ENCODE results near the gene GRIK4. TPM values are rescaled to one million over a fixed set of nuclear protein-coding genes. Genes with fewer than 3 reads are reported as not detected.
"Not testable (repeated sequence)": the region's sequence is repeated elsewhere in the genome, so short reads cannot be mapped to it uniquely, and the experiment has no call there.

GRIK4 gene
- total RNA-seq, 2 experiments from 2014 or later: not detected

DNA sequence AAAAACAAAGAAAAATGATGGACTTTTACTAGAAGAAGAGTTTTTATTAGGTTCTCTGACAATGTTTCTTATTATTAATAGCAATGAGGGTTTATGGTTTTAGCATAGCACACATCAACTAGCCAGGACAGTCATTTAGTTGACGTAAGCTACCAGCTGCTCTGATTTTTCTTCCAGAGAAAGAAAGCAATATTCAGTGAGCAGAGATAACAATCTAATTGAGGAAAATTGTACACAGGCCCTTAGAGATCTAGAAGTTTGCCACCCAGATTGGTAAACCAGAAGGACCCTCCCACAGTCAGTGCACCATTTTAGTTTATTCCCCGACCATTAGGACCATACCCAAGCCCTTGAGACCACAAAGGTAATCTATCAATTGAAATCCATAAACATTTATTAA is 483.6 kb downstream of the GRIK4 start:
- no peak overlapping the region for H3K4me3 Mint-ChIP-seq
- ATAC-seq: no peak
- no peaks in the 10 kb centered on the region for H3K9me3 Mint-ChIP-seq (ENCODE audit: insufficient read depth)
- ChIA-PET CTCF (no interaction called here), POLR2A (no interaction called here)
- peaks cover 5% of the 10 kb centered on the region for H3K4me1 Mint-ChIP-seq (ENCODE audit: low read depth)
- H3K27ac Mint-ChIP-seq: no peak overlapping the region
- no peak for DNase-seq
- no peaks in the 10 kb centered on the region for H3K36me3 Mint-ChIP-seq (ENCODE audit: low read depth)
- H3K27me3 Mint-ChIP-seq (ENCODE audit: low read depth): peaks cover 10% of the 10 kb centered on the region

DNA sequence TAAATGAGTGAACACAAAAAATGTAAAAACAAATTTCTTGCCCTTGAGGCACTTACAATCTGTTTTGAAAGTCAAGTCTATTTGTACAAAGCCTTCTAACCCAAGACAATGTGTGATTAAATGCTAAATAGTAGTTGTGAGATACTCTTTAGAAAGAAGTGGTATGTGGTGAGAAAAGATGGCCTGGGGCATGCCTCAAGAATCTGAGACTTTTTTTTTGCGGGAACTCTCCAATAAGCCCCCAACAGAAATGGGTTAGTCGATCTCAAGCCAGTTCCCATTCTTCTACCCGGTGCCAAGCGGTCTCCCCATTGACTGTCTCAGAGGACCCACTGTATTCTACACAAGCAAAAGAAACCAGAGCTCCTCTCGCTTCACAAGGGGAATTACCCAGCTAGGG is 485.4 kb downstream of the GRIK4 start:
- no peak for ATAC-seq
- POLR2A ChIA-PET: no interaction called here
- H3K27ac Mint-ChIP-seq: no peak overlapping the region
- H3K36me3 Mint-ChIP-seq (ENCODE audit: low read depth): no peaks in the 10 kb centered on the region
- DNase-seq: no peak
- peaks cover 5% of the 10 kb centered on the region for H3K4me1 Mint-ChIP-seq (ENCODE audit: low read depth)
- CTCF ChIA-PET: interaction anchor here (0.9 kb wide), 1 partner anchor 198 kb away, joined by 3 read pairs; no protein-coding TSS in a partner anchor
- H3K9me3 Mint-ChIP-seq (ENCODE audit: insufficient read depth): no peaks in the 10 kb centered on the region
- H3K4me3 Mint-ChIP-seq: no peak overlapping the region
- H3K27me3 Mint-ChIP-seq (ENCODE audit: low read depth): peaks cover 15% of the 10 kb centered on the region

DNA sequence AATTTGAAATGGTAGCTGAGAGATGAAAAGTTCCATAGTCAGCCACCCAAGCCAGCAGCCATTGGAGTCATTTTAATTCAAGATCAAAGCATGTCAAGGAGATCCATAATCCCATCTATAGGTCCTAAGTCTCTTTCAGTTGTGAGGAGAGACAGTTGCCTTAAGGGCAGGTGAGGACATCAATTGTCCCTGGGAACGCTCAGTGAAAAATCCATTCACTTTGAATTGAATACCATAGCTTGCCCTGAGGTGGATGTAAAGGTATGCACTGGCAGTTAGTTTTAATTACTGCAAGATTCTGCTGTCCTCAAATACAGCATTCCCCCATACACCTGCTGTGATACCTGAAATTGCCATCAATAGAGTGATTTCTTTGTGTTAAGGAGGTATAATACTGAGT is 487.0 kb downstream of the GRIK4 start:
- Mint-ChIP-seq H3K4me1 (ENCODE audit: low read depth) (peaks cover 5% of the 10 kb centered on the region), H3K4me3 (no peak overlapping the region), H3K9me3 (ENCODE audit: insufficient read depth) (no peaks in the 10 kb centered on the region), H3K27ac (no peak overlapping the region), H3K36me3 (ENCODE audit: low read depth) (no peaks in the 10 kb centered on the region), H3K27me3 (ENCODE audit: low read depth) (peaks cover 17% of the 10 kb centered on the region)
- DNase-seq (no peak), ATAC-seq (no peak)
- ChIA-PET CTCF (interaction anchor here (0.9 to 1.7 kb wide), 2 partner anchors 8 to 13 kb away, joined by 3 to 4 read pairs; no protein-coding TSS in a partner anchor), POLR2A (no interaction called here)

DNA sequence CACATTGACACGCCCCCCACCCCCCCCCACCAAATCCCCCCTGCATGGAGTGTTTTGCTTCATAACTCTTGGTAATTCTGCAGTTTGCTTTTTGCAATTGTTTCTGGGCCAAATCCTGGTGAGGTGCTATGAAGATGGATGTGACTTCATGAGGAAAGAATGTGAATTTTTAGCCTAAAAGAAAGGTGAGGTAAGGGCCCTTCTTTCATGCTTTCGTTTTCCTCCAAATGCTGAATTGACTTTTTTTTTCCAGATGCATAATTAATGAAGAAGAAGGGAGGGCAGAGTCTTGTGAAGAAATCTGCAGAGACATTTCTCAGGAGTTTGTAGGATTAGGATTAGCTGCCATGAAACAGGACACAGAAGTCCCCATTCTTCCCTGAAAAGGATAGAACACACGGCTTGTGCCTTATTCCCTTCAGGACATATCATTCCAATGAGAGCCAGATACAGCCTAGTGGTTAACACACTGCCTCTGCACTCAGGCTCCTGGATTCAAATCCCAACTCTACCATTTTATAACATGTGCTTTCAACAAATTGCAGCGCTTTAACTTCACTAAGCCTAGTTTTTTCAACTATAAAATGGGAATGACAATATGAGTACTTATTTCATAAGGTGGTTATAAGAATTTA is 492.8 kb downstream of the GRIK4 start:
- ChIA-PET CTCF (interaction anchor here (0.6 kb wide), 1 partner anchor 21 kb away, joined by 3 read pairs; no protein-coding TSS in a partner anchor), POLR2A (no interaction called here)
- peaks cover 19% of the 10 kb centered on the region for H3K27me3 Mint-ChIP-seq (ENCODE audit: low read depth)
- ATAC-seq: no peak
- H3K4me1 Mint-ChIP-seq (ENCODE audit: low read depth): no peaks in the 10 kb centered on the region
- H3K4me3 Mint-ChIP-seq: no peak overlapping the region
- DNase-seq: no peak
- H3K9me3 Mint-ChIP-seq (ENCODE audit: insufficient read depth): peaks cover 11% of the 10 kb centered on the region
- H3K36me3 Mint-ChIP-seq (ENCODE audit: low read depth): no peaks in the 10 kb centered on the region
- no peak overlapping the region for H3K27ac Mint-ChIP-seq

DNA sequence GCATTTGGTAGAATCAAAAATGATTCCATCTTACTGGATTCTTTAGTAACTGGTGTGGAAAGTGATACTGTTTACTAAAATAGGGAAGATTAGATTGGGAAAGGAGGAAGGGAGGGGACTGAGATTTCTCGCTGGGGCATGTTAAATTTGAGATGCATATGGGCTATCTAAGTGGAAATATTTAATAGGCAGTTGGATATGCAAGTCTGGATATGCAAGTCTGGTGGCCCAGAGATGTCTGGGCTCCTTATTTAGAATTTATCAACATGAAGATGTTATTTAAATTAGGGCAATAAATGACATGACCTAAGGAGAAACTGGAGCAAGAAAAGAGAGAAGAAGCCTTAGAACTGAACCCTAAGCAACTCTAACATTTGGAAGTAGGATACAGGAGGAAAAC is 495.4 kb downstream of the GRIK4 start:
- peaks cover 11% of the 10 kb centered on the region for H3K9me3 Mint-ChIP-seq (ENCODE audit: insufficient read depth)
- no peaks in the 10 kb centered on the region for H3K36me3 Mint-ChIP-seq (ENCODE audit: low read depth)
- no peak overlapping the region for H3K27ac Mint-ChIP-seq
- DNase-seq: no peak
- ChIA-PET POLR2A (no interaction called here), CTCF (no interaction called here)
- no peak overlapping the region for H3K4me3 Mint-ChIP-seq
- no peak for ATAC-seq
- peaks cover 23% of the 10 kb centered on the region for H3K27me3 Mint-ChIP-seq (ENCODE audit: low read depth)
- no peaks in the 10 kb centered on the region for H3K4me1 Mint-ChIP-seq (ENCODE audit: low read depth)

DNA sequence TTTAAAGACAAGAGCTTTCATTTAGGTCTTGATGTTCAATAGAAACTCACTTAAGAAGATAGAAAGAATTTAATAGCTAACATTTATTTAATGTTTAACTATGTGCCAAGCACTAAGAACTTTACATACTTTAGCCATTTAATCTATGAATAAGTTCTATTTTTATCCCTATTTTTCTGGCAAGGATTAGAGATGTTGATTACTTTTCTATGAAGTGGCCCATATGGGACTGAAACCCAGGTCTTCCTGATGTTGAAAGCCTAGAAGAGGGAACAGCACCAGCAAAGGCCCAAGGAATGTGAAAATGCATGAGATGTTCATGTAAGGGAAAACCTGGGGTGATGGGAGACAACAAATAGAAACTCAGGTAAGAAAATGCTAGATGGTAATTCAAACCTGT is 497.0 kb downstream of the GRIK4 start:
- ATAC-seq (no peak), DNase-seq (no peak)
- CTCF ChIA-PET: interaction anchor here (1.1 kb wide), 1 partner anchor 186 kb away, joined by 4 read pairs; no protein-coding TSS in a partner anchor
- no peak overlapping the region for H3K27ac Mint-ChIP-seq
- H3K27me3 Mint-ChIP-seq (ENCODE audit: low read depth): peaks cover 27% of the 10 kb centered on the region
- POLR2A ChIA-PET: no interaction called here
- H3K9me3 Mint-ChIP-seq (ENCODE audit: insufficient read depth): peaks cover 11% of the 10 kb centered on the region
- H3K36me3 Mint-ChIP-seq (ENCODE audit: low read depth): no peaks in the 10 kb centered on the region
- no peaks in the 10 kb centered on the region for H3K4me1 Mint-ChIP-seq (ENCODE audit: low read depth)
- H3K4me3 Mint-ChIP-seq: no peak overlapping the region

DNA sequence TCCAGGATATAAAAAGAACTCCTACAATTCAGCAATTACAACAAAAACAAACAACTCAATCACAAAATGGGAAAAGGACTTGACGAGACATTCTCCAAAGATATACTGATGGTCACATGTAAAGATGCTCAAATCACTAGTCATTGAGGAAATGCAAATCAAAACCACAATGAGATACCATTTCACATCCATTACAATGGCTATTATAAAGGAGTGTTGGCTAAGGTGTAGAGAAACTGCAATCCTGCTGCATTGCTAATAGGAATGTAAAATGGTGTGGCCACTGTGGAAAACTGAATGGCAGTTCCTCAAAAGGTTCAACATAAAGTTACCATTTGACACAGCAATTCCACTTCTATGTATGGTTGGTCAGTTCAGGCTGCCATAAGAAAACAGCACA is 500.5 kb downstream of the GRIK4 start:
- Mint-ChIP-seq H3K27ac (no peak overlapping the region), H3K27me3 (ENCODE audit: low read depth) (peaks cover 30% of the 10 kb centered on the region), H3K36me3 (ENCODE audit: low read depth) (no peaks in the 10 kb centered on the region)

DNA sequence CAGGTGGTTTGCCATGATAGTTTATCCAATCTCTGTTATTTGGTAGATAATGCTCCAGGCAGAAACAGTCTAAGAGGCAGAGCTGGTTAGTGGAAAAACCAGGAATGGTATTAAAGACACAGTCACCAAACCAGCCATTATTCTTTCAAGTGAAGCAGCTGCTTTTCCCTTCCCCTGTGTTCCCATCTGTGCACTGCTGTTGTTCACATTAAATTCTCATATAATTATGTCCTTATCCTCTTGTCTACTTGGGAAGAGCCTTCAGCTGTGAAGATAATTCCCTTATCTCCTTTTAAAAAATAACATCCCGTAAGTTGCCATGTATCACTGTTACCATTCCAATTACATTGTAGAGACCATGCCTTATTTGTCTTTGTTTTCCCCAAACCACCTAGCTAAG is 507.2 kb downstream of the GRIK4 start:
- POLR2A ChIA-PET: interaction anchor here (0.6 kb wide), 1 partner anchor 459 kb away, joined by 3 read pairs; no protein-coding TSS in a partner anchor
- H3K27ac Mint-ChIP-seq: no peak overlapping the region
- no peaks in the 10 kb centered on the region for H3K9me3 Mint-ChIP-seq (ENCODE audit: insufficient read depth)

More for the DNA sequence above, 500.5 kb downstream of the GRIK4 start:
- Mint-ChIP-seq H3K4me1 (ENCODE audit: low read depth) (no peaks in the 10 kb centered on the region), H3K4me3 (no peak overlapping the region), H3K9me3 (ENCODE audit: insufficient read depth) (no peaks in the 10 kb centered on the region)
- ChIA-PET CTCF (no interaction called here), POLR2A (no interaction called here)
- no peak for DNase-seq
- no peak for ATAC-seq

DNA sequence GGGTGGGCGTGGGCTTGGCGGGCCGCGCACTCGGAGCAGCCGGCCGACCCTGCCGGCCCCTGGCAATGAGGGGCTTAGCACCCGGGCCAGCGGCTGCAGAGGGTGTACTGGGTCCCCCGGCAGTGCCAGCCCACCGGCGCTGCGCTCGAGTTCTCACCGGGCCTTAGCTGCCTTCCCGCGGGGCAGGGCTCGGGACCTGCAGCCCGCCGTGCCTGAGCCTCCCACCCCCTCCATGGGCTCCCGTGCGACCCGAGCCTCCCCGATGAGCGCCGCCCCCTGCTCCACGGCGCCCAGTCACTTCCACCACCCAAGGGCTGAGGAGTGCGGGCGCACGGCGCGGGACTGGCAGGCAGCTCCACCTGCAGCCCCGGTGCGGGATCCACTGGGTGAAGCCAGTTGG is 510.2 kb downstream of the GRIK4 start:
- ATAC-seq; H3K4me3 Mint-ChIP-seq; DNase-seq; H3K27ac Mint-ChIP-seq; CTCF ChIA-PET; H3K36me3 Mint-ChIP-seq (ENCODE audit: low read depth); POLR2A ChIA-PET; H3K9me3 Mint-ChIP-seq (ENCODE audit: insufficient read depth): not testable (repeated sequence)
- Mint-ChIP-seq H3K4me1 (ENCODE audit: low read depth) (peaks cover 13% of the 10 kb centered on the region), H3K27me3 (ENCODE audit: low read depth) (peaks cover 14% of the 10 kb centered on the region)

More for the DNA sequence above, 507.2 kb downstream of the GRIK4 start:
- CTCF ChIA-PET: no interaction called here
- ATAC-seq (no peak), DNase-seq (no peak)
- Mint-ChIP-seq H3K36me3 (ENCODE audit: low read depth) (no peaks in the 10 kb centered on the region), H3K4me3 (no peak overlapping the region), H3K4me1 (ENCODE audit: low read depth) (no peaks in the 10 kb centered on the region), H3K27me3 (ENCODE audit: low read depth) (peaks cover 19% of the 10 kb centered on the region)

DNA sequence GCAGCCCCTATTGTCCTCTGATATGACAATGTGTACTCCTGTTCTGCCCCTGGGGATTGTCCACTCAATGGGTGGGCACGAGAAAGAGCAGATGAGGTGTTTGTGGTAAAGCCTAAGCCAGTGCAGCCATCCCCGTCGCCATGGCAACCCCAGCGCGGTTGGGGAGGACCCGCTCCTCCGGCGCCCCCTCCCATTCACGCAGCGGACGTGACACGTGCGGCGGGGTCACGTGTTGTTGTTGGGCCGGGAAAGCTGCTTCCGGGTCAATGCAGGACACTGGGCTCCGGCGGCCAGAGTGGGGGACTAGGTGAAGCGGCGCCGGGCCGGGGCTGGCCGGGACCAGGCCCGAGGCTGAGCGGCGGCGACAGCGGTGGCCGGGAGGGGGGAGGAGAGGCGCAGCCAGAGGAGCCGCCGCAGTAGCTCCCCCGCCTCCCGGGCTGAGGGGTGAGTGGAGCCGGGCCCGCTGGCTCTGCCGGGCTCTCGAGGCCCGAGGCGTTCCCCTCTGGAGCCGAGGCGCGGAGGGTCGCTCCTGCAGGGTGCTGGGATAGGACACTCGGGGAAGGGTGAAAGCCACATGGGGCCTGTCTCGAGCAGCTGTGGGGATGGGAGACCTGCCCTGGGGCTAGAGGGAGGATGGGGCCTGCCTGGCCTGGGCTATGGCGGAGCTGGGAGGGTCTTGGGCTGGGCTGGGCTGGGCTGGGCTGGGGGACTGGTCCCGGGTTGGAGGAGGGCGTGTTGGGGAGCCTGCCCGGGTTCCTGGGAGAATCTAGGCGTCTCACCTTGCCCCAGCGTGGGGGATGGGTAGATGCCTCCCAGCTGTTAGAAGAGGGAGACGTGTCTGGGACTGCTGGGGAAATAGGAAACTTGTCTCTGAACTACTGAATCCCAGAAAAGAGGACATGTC is 512.6 kb downstream of the GRIK4 start, which contains the start of gene TBCEL:
TBCEL (plus strand) TSS at position 255 of the 904 bp plus-strand sequence. CDS start 21,589 bp downstream, outside the sequence.
- ChIA-PET CTCF (interaction anchor here (1.3 to 1.9 kb wide), 2 partner anchors 10 to 13 kb away, joined by 4 to 6 read pairs; no protein-coding TSS in a partner anchor), POLR2A (interaction anchor here (0.7 to 1.0 kb wide), 2 partner anchors 24 to 714 kb away, joined by 3 read pairs; no protein-coding TSS in a partner anchor)

DNA sequence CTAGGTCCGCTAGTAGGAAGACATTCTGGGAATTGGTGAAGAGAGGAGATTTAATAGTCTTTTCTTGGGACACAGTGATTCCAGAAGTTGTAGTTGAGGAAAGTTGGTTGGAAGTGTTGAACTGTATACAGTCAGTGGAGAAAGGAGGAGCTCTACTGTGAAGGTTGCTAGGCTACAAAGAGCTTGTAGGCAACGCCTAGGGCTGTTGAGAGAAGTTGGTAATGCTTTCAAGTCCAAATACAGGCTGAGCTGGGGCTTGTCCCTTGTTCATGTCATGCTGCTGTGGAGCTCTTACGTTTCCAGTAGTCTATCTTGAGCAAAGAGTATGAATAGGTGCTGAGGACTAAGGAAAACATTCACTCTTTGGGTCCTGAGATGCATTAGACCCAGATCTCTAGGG is 513.4 kb downstream of the GRIK4 start:
- ATAC-seq (peak; percentile 41), DNase-seq (no peak)
- Mint-ChIP-seq H3K4me3 (peak overlapping the region; percentile 77), H3K36me3 (ENCODE audit: low read depth) (no peaks in the 10 kb centered on the region), H3K27ac (peak overlapping the region; percentile 44), H3K4me1 (ENCODE audit: low read depth) (peaks cover 17% of the 10 kb centered on the region), H3K9me3 (ENCODE audit: insufficient read depth) (no peaks in the 10 kb centered on the region), H3K27me3 (ENCODE audit: low read depth) (peaks cover 5% of the 10 kb centered on the region)
- POLR2A ChIA-PET: interaction anchor here (1.0 kb wide), 1 partner anchor 715 kb away, joined by 3 read pairs; no protein-coding TSS in a partner anchor
- CTCF ChIA-PET: interaction anchor here (0.6 to 1.9 kb wide), 3 partner anchors 9 to 20 kb away, joined by 3 to 6 read pairs (median 4); no protein-coding TSS in a partner anchor

More for the DNA sequence above, 512.6 kb downstream of the GRIK4 start, which contains the start of gene TBCEL:
- Mint-ChIP-seq H3K27me3 (ENCODE audit: low read depth) (peaks cover 6% of the 10 kb centered on the region), H3K9me3 (ENCODE audit: insufficient read depth) (no peaks in the 10 kb centered on the region), H3K4me3 (peak within 1 kb of the TSS; percentile 77), H3K36me3 (ENCODE audit: low read depth) (no peaks in the 10 kb centered on the region), H3K4me1 (ENCODE audit: low read depth) (peaks cover 13% of the 10 kb centered on the region), H3K27ac (peak within 1 kb of the TSS; percentile 75)
- peak; percentile 81 for DNase-seq
- peak; percentile 84 for ATAC-seq
